MM.1S (cell line): ENCODE results near the gene SPTBN2.

Source experiments
- CTCF ChIP-seq: fragments of 300-600 bp; sonication (generic); IDR thresholded peaks from 2 replicates; pipeline ENCODE4 v1.5.1; 2016; ENCODE audit warnings: antibody characterized with exemption, low read length, mixed read lengths
- EZH2 ChIP-seq: fragments of 300-600 bp; sonication (generic); optimal IDR thresholded peaks from 2 replicates; pipeline ENCODE3; 2017; ENCODE audit warnings: low read depth, mild to moderate bottlenecking, antibody characterized with exemption, low read length, mixed read lengths
- EZH2phosphoT487 ChIP-seq: fragments of 300-600 bp; sonication (generic); IDR thresholded peaks from 2 replicates; pipeline ENCODE4 v1.6.1; 2018; ENCODE audit warnings: antibody characterized with exemption, low read length

DNA sequence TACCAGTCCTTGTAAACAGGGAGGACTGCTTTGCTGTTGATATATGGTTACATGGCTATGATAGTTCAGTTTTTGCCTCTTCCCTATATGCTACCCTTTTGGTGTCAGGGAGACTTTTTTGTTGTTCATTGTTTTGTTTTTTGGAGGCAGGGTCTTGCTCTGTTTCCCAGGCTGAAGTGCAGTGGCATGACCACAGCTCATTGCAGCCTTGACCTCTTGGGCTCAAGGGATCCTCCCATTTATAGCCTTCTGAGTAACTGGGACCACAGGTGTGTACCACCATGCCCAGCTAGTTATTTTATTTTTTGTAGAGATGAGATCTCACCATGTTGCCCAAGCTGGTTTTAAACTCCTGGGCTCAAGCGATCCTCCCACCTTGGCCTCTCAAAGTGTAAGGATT is 38.6 kb upstream of the SPTBN2 start:
- TF ChIP-seq CTCF: no peak
- no peak for TF ChIP-seq EZH2
- TF ChIP-seq EZH2phosphoT487: no peak
